GM19438 (cell line): Measurements from ENCODE around the gene CHMP1A.
"Not testable (repeated sequence)": the region's sequence is repeated elsewhere in the genome, so short reads cannot be mapped to it uniquely, and the experiment has no call there.

Experiments
- ATAC-seq: cut with Tn5 transposase; IDR thresholded peaks from one replicate; pipeline ENCODE4 v1.9.1; 2021; ENCODE audit warnings: low read depth; ENCODE audit not compliant: unreplicated experiment

The CHMP1A gene

DNA sequence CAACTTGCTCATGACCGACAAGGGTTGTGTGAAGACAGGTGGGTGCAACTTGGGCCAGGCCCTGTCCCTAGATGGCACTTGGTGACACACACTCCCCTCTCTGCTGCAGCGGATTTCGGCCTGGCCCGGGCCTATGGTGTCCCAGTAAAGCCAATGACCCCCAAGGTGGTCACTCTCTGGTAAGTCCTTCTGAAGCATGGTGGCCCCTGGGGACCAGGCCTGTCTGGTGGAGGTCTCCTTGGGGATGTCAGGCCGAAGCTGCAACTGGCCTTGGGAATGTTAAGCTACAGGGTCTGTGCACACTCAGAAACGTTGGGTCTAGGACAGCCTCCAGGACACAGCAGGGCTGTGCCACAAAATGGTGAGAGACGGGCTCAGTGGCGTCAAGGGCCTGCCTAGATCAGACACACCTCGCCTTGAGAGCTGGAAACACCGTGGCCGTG lies 35.8 kb upstream of the CHMP1A start:
- no peak for ATAC-seq

DNA sequence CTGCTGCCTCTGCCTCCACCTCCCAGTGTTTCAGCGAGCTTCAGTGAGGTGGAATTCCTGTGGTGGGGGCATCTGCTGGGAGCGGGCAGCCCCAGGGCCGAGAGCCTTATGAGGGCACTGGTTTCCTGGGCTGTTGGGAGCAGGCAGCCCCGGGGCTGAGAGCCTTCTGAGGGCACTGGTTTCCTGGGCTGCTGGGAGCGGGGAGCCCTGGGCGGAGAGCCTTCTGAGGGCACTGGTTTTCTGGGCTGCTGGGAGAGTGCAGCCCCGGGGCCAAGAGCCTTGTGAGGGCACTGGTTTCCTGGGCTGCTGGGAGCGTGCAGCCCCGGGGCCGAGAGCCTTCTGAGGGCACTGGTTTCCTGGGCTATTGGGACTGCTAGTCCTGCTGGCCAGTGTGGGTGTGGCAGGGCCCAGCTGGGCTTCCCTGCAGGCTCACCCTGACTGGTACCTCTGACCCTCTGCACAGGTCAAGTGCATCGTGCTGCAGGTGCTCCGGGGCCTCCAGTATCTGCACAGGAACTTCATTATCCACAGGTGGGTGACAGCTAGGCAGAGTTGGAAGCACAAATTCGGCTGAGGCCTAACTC lies 34.6 kb upstream of the CHMP1A start:
- no peak for ATAC-seq

DNA sequence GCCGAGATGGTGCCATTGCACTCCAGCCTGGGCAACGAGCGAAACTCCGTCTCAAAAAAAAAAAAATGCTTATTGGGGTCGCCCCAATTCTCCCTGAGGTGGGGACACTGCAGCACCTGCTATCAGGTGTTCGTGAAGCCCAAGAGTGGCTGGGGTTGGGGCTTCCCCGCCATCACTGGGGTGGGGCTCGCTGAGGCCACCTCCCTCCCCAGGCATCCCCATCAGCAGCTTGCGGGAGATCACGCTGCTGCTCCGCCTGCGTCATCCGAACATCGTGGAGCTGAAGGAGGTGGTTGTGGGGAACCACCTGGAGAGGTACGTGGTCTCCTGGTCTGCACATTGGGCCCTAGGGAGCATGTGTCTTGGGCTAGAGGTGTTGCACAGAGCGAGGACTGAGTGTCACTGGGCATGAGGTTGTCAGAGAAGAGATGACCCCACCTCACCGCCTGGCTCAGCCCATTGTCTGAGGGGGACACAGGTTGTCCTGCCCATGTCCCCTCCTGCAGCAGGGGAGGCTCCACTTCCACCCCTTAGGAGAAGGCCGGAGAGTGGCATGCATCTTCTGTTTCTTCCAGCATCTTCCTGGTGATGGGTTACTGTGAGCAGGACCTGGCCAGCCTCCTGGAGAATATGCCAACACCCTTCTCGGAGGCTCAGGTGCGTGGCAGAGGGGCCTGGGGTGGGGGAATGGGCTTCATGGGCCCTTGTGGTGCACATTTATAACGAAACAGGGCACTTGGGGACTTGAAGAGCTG lies 33.9 kb upstream of the CHMP1A start:
- no peak for ATAC-seq

DNA sequence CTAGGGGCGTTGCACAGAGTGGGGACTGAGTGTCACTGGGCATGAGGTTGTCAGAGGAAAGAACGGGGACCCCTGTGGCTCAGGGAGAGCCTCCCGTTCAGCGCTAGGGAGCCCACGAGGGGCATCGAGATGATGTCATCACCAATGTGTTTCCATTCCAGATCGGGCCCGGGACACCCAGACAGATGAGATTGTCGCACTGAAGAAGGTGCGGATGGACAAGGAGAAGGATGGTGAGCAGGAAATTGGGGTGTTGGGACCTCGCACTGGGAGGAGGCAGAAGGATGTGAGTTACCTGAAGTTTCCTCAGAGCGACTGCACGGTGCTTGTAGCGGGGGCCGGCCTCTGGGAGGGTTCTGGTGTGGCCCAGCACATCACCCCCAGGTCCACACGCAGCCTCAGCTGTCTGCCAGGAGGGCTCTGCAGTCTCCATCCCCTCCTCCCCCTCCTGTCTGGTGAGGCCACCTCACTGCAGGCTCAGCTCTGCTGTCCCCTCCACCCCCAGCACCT lies 32.9 kb upstream of the CHMP1A start:
- no peak for ATAC-seq

DNA sequence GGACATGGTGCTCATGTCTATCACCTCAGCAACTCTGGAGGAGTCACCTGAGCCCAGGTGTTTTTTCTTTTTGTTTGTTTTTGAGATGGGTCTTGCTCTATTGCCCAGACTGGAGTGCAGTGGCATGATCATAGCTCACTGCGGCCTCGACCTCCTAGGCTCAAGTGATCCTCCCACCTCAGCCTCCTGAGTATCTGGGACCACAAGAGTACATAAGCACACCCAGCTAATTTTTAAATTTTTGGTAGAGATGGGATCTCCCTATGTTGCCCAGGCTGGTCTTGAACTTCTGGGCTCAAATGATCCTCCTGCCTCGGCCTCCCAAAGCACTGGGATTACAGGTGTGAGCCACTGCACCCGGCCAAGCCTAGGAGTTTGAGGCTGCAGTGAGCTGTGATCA lies 32.1 kb upstream of the CHMP1A start:
- ATAC-seq: not testable (repeated sequence)

DNA sequence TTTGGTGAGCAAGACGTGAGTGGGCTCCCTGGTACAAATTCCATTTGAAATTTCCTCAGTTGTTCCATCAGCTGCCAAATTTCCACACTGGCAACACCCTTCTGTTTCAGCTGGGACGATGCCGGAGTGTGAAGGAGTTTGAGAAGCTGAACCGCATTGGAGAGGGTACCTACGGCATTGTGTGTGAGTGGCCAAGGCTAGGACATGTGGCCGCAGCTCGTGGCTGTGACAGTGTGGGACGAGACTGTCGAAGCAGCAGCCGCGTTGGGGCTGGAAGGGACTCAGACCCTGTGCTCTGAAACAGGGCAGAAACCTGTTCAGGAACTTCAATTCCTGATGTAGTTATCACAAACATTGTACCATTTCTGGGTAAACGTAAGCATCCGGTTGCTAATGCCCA lies 31.6 kb upstream of the CHMP1A start:
- ATAC-seq: no peak

DNA sequence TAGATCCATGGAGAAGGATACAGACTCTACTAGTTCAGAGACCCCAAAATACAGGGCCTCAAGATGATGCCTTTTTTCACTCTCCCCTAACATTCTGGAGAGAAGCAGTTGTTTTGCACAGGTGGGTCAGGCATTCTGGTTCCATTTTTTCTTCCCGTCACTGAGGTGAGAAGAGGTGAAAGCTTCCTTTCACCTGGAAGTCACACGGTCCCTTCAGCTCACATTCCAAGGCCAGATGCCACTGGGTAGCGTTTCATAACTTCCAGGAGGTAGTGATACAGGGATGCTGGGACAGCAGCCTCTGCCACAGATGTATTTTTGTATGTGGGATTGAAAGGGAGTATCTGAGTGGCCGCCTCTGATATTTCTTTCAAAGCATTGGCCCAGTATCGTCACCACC lies 30.9 kb upstream of the CHMP1A start:
- ATAC-seq: no peak

DNA sequence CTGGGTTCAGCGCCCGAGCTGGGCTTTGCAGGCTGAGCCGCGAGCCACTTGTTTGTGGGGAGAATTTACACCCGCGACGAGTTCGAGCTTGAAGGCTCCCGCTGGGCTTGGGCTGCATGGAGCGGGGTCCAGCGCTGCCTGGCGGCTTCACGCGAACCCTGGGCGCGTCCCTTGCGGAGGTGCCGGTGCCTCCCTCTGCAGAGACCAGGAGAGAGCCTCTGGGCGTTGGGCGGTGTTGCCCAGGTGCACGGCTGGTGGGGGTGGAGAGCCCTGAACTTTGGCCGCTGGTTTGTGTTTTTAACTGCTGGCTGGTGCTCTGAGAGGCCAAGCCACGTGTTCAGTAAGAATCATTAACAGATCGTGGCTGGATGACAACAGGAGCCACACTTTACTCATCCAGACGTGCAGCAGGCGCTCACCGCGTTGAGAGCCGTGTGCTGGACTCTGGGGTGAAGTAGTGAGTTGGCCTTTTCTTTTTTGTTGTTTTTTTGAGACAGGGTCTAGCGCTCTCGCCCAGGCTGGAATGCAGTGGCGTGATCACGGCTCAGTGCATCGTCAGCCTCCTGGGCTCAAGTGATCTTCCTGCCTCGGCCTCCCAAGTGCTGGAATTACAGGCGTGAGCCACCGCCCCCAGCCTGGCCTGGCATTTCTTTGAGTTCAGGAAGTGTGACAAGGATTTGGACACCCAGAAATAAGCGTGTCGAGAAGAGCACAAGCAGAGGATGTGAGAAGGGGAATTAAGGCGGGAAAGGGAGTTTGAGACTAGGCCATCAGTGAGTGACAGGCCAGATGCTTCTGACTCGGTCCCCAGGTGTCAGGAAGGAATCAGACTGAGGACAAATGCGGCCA lies 29.8 kb upstream of the CHMP1A start:
- peak; percentile 24 for ATAC-seq

DNA sequence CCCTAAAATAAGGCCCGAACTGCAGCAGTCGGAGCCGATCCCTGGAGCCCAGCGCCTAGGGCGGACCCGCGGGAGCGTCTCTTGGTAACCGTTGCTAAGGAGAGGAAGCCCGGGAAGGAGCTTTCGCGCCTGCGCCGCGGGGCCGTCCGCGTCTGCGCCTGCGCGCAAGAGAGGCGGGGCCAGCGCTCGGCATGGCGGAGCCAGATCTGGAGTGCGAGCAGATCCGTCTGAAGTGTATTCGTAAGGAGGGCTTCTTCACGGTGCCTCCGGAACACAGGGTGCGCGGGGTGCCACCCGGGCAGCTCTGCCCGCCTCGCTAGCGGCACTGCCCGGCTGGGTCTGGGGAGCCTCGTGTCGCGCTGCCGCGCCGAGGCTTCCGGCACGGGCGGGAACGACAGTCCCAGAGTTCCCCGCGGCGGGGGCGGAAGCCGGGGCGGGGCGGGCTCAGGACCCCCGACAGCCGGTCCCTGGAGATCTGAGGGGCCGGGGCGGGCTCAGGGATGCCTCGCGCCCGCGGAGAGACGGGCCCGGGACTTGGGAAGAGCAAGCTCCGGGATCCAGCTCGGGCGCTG lies 29.1 kb upstream of the CHMP1A start, which contains the start of gene CDK10:
Gene CDK10, plus strand, starts transcription at position 170 of the 572 bp plus-strand sequence. Its CDS starts 22 bp downstream, at position 192.
- peak; percentile 85 for ATAC-seq

DNA sequence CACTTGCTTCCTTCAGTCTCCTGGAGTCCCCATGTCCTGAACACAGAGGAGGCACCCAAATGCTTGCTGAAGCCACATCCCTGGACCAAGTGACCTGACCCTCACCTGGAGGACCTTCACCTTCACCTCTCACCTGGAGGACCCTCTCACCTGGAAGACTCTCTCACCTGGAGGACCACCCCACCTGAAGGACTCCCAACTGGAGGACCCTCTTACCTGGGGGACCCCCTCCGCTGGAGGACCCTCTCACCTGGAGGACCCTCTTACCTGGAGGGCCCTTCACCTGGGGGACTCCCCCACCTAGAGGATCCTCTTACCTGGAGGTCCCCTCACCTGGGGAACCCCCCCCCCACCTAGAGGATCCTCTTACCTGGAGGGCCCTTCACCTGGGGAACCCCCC lies 28.4 kb upstream of the CHMP1A start:
- ATAC-seq: no peak

DNA sequence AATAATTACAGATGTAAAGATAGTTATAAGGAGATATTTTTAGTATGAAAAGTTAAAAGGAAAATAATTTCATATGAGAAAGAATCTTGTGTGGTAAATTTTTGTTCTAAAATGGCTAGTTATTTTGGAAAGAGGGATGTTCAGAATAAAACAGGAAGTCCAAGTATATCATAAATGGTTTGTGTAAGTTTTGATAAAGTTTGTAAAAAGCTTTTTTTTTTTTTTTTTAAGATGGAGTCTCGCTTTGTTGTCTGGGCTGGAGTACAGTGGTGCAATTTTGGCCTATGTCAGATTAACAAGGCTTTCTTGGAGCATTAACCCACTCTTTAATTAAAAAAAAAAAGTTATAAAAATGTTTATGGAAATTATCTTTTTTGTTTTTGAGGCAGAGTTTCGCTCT lies 20.8 kb upstream of the CHMP1A start:
- no peak for ATAC-seq

DNA sequence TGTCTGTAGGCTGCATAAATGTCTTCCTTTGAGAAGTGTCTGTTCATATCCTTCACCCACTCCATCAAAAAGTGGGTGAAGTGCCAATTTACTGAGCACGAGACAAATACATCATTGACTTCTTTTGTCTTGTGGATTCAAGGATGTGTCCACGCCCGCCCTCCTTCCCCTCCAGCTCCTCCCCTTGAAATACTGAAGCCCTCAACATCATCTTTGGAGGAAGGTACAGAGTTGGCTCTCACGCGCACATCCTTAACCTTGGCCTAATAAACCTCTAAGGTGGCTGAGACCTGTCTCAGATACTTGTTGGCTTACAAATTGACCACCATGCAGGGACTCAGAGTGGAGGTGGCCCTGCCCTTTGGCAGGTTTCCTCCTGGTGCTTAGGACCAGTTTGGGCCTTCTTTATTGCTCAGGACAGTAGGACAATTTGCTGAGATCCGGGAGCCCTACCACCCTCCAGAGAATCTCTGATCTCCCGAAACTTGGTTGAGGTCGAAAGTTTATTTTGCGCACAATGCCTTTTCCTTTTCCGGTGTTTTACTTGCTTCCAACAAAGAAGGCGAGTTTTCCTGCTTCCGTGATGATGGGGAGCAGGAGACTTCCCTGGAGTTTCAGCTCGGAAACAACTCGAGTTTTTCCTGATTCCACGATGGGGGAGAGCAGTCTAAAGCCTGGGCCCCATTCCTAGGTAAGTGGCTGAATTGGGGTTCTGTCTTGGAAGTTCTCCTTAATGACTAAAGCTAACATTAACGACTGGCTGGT lies 14.9 kb upstream of the CHMP1A start:
- ATAC-seq: no peak

DNA sequence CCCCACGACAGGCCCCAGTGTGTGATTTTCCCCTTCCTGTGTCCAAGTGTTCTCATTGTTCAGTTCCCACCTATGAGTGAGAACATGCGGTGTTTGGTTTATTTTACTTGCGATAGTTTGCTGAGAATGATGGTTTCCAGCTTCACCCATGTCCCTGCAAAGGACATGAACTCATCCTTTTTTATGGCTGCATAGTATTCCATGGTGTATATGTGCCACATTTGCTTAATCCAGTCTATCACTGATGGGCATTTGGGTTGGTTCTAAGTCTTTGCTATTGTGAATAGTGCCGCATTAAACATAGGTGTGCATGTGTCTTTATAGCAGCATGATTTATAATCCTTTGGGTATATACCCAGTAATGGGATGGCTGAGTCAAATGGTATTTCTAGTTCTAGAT lies 14.1 kb upstream of the CHMP1A start:
- ATAC-seq: not testable (repeated sequence)

DNA sequence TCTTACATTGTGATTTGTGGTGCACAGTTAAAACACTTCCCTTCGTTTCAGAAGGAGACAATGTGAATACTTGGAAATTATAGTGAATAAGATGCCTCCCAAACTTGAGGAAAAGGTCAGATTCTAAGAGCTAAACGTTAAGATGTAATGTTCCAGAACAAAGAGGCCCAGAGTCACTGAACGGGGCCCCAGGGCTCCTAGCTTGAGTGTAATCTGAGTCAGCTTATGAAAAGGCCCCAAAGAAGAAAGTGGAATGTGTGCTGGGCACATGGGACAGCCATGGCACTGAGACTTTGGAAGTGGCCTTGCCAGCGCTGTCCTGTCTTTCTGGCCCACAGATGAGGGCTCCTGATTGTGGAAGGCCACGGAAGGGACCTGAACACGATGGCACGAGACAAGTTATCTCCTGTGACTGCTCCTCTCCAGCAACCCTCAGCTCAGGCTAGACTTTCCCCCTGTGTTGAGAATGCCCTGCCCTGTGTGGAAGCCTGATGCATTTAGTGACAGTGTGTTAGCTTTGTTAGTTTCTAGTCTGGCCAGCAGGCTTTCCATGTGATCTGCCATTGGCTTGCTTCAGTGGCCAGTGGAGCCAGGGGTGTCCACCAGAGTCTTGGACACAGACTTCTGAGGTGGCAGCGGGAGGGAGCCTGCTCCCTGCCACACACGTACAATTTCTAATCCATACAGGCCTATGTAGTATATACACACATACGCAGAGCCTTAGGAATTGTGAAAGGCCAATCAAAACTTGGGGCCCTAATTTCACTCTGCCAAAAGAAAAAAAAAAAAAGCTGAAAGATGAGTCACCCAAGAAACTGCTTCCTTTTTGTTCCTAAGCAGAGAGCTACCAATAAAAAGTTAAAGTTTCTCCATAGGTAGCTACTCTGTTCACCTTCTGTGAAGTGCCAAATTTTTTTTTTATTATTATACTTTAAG lies 13.3 kb upstream of the CHMP1A start:
- no peak for ATAC-seq

DNA sequence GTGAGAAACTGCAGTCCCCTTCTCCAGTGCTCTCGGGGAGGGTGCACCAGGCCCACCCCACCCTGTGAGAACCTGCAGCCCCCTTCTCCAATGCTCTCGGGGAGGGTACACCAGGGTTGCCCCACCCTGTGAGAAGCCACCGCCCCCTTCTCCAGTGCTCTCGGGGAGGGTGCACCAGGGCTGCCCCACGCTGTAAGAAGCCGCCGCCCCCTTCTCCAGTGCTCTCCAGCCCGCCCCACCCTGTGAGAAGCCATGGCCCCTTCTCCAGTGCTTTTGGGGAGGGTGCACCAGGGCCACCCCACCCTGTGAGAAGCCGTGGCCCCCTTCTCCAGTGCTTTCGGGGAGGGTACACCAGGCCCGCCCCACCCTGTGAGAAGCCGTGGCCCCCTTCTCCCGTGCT lies 12.2 kb upstream of the CHMP1A start:
- ATAC-seq: no peak

DNA sequence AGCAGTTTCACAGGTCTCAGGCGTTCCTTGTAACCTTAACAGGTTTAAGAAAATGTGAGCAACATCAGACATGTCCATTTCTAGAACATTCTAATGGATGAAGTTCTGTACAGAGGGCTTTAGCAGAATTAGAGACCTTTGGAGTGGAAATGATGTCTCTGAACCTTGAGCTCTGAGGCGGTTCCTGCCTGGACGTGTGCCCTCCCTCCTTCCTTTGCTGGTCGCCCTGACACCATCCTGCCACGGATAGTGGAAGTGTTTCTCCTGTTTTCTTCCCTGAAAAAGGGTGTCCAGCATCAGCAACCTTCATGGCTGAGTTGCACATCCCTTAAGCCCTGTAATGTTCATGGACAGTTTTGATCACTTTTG lies 11.3 kb upstream of the CHMP1A start:
- no peak for ATAC-seq

DNA sequence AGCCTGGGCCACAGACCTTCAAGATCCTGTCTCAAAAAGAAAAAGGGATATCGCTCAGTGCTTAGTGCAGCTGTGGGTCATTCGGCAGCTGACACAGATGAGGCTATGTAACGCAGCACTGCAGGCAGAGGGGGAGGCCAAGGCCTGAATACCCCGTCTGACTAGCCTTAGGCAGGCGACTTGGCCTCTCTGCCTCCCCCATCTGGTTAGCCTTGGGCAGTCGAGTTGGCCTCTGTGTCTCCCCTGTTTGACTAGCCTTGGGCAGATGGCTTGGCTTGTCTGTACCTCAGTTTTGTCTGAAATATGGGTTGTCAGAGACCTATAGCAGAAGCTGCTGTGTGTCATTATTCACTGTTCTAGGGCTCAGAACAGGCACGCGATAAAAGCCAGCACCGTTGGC lies 10.1 kb upstream of the CHMP1A start:
- no peak for ATAC-seq

DNA sequence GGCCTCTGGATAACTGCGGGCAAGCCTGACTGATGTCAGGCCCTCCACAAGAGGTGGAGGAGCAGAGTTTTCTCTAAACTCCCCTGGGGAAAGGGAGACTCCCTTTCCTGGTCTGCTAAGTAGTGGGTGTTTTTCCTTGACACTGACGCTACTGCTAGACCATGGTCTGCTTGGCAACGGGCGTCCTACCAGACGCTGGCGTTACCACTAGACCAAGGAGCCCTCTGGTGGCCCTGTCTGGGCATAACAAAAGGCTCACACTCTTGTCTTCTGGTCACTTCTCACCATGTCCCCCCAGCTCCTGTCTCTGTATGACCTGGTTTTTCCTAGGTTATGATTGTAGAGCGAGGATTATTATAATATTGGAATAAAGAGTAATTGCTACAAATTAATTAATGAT lies 9.5 kb upstream of the CHMP1A start:
- not testable (repeated sequence) for ATAC-seq

DNA sequence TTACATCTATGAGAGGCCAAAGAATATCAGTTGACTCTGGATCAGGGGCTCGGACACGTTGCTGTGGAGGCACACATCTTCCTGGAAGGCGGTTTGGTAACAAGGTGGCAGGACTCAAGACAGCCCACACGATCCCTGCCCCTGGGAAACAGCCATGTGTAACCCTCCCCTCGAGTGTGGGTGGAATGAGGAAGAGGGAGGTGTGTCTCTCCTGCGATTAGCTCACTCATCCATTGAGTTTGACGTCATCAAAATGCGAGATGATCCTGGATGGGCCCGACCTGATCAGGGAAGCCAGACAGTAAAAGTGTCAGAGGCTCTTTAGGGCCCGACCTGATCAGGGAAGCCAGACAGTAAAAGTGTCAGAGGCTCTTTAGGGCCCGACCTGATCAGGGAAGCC lies 6.7 kb upstream of the CHMP1A start:
- not testable (repeated sequence) for ATAC-seq
